RWPE2 (cell line): ENCODE measurements around the gene ATF7.
A peak's percentile ranks its signal among the peaks of the same experiment; 100 is the strongest.

Experiments
- ATAC-seq: fragments of 200-7000 bp; cut with Tn5 transposase; 3 replicates; pipeline ENCODE4 v1.9.1; 2021; ENCODE audit warnings: low read depth
- DNase-seq: peaks from one replicate; pipeline ENCODE4 v3.0.0-alpha.2; 2020; ENCODE audit warnings: low spot score
- H3K27ac ChIP-seq: fragments of 450-650 bp; 2 replicates; pipeline ENCODE4 v1.5.1; 2017; ENCODE audit warnings: mild to moderate bottlenecking; ENCODE audit not compliant: poor library complexity, severe bottlenecking
- H3K27me3 ChIP-seq: fragments of 250-450 bp; sonication (Bioruptor Pico); 2 replicates; pipeline ENCODE4 v1.5.1; 2021; ENCODE audit warnings: mild to moderate bottlenecking, moderate library complexity; ENCODE audit not compliant: insufficient read depth, poor library complexity, severe bottlenecking
- H3K36me3 ChIP-seq: fragments of 250-450 bp; sonication (Bioruptor Pico); 2 replicates; pipeline ENCODE4 v1.5.1; 2020; ENCODE audit warnings: low read depth, mild to moderate bottlenecking, moderate library complexity
- H3K4me1 ChIP-seq: fragments of 250-450 bp; sonication (Bioruptor Pico); 2 replicates; pipeline ENCODE4 v1.5.1; 2021; ENCODE audit warnings: mild to moderate bottlenecking, moderate library complexity; ENCODE audit not compliant: insufficient read depth, poor library complexity, severe bottlenecking
- H3K4me3 ChIP-seq: fragments of 250-450 bp; sonication (Bioruptor Pico); 2 replicates; pipeline ENCODE4 v1.5.1; 2021; ENCODE audit warnings: mild to moderate bottlenecking, moderate library complexity; ENCODE audit not compliant: severe bottlenecking
- H3K9me3 ChIP-seq: fragments of 250-450 bp; sonication (Bioruptor Pico); 2 replicates; pipeline ENCODE4 v1.5.1; 2021; ENCODE audit warnings: mild to moderate bottlenecking, moderate library complexity; ENCODE audit not compliant: severe bottlenecking
- TF ChIP-seq, protein P1 (sequence below): fragments of 450-650 bp; IDR thresholded peaks from one replicate; pipeline ENCODE4 v1.5.1; 2017; ENCODE audit warnings: mild to moderate bottlenecking, moderate library complexity; ENCODE audit not compliant: poor library complexity, severe bottlenecking

ATF7 gene

DNA sequence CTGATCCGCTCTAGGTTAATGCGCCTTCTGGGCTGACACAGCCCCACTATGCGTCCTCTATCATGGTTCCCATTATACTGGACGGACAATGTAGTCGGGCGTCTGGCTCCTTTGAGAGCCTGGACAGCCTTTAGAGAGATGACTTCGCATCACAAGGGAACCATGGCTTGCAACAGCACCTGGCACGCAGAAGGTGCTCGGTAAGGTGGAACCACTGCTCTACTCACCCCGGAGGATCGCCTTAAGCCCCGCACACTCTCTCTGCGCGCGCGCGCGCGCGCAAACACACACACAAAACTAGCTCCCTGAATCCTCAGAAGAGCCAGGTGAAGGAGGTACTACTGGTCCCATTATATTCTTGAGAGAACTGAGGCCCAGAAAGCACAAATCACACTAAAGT, 134.0 kb downstream of the ATF7 start:
- Histone ChIP-seq H3K36me3 (peaks cover 6% of the 10 kb centered on the region; the same call in 1 of the 2 replicates), H3K9me3 (no peaks in the 10 kb centered on the region), H3K27ac (peak overlapping the region; percentile 51), H3K4me3 (no peak overlapping the region), H3K4me1 (peaks cover 4% of the 10 kb centered on the region), H3K27me3 (no peaks in the 10 kb centered on the region)
- TF ChIP-seq, protein P1, sequence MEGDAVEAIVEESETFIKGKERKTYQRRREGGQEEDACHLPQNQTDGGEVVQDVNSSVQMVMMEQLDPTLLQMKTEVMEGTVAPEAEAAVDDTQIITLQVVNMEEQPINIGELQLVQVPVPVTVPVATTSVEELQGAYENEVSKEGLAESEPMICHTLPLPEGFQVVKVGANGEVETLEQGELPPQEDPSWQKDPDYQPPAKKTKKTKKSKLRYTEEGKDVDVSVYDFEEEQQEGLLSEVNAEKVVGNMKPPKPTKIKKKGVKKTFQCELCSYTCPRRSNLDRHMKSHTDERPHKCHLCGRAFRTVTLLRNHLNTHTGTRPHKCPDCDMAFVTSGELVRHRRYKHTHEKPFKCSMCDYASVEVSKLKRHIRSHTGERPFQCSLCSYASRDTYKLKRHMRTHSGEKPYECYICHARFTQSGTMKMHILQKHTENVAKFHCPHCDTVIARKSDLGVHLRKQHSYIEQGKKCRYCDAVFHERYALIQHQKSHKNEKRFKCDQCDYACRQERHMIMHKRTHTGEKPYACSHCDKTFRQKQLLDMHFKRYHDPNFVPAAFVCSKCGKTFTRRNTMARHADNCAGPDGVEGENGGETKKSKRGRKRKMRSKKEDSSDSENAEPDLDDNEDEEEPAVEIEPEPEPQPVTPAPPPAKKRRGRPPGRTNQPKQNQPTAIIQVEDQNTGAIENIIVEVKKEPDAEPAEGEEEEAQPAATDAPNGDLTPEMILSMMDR, result no peak
- no peak for ATAC-seq
- no peak for DNase-seq

DNA sequence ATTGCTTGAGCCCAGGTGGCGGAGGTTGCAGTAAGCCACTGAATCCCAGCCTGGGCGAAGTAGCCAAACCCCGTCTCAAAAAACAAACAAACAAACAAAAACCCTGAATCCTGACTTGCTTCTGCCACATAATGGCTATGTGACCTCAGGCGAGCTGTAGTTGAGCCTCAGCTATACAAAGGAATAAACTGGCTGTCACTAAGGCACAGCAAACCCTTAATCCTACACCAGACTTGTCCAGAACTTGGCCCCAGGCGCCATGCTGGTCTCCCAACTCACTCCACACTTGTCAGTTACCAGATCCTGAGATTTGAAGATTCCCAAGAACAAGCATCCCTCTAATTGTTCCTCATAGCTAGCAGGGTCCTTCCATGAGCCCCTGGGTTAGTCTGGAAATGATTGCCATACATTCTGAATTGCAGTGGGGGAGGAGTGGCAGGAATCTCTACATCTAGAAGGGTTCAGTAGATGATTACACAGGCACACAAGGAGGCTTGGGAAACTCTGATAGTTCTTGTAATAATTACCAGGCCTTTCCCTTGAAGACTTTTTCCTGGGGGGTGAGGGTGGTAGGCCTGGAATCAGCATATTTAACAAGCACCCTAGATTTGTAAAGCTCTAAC, 136.8 kb downstream of the ATF7 start:
- H3K4me3 ChIP-seq, result no peak overlapping the region
- H3K9me3 ChIP-seq, result no peaks in the 10 kb centered on the region
- peaks cover 28% of the 10 kb centered on the region for H3K36me3 ChIP-seq
- DNase-seq (no peak), ATAC-seq (no peak)
- TF ChIP-seq, protein P1, result no peak
- no peaks in the 10 kb centered on the region for H3K27me3 ChIP-seq
- H3K27ac ChIP-seq, result no peak overlapping the region
- peaks cover 4% of the 10 kb centered on the region for H3K4me1 ChIP-seq

DNA sequence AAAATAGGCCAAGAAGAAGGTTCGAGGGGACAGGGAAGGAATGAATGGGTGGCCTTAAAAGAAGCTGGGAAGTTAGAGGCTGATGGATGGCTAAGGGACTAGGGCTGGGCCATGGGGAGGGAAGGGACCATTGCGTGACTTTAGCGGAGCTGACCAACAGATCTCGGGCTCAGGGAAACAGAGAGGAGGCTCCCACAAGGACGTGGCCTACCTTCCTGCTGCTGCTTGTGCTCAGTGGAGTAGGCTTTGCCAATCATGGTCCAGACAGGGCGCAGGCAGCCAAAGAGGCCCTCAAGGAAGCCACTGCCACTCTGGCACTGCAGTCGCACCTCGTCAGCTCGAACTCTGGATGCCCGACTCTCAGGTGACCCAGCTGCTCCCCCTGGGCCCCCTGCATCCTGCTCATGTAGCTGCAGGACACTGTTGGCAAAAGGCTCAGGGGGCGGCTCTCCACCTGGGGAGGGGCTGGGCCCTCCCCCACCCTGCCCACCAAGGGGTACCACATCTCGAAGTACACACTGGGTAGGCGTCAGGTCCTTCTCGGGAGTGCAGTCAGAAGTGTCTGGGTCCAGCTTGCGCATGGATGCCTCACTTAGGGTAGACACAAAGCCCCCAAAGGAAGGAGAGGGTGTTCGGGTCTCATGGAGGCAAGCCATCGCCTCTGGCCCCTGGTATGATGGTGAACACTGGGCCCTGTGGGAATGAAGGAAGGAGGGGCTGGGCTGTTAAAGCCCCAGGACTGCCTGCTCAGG, 139.3 kb downstream of the ATF7 start:
- no peak overlapping the region for H3K4me3 ChIP-seq
- H3K9me3 ChIP-seq, result no peaks in the 10 kb centered on the region
- H3K27me3 ChIP-seq, result no peaks in the 10 kb centered on the region
- peaks cover 50% of the 10 kb centered on the region for H3K36me3 ChIP-seq
- ATAC-seq, result no peak
- no peak overlapping the region for H3K27ac ChIP-seq
- H3K4me1 ChIP-seq, result no peaks in the 10 kb centered on the region
- TF ChIP-seq, protein P1, result no peak
- DNase-seq, result no peak

DNA sequence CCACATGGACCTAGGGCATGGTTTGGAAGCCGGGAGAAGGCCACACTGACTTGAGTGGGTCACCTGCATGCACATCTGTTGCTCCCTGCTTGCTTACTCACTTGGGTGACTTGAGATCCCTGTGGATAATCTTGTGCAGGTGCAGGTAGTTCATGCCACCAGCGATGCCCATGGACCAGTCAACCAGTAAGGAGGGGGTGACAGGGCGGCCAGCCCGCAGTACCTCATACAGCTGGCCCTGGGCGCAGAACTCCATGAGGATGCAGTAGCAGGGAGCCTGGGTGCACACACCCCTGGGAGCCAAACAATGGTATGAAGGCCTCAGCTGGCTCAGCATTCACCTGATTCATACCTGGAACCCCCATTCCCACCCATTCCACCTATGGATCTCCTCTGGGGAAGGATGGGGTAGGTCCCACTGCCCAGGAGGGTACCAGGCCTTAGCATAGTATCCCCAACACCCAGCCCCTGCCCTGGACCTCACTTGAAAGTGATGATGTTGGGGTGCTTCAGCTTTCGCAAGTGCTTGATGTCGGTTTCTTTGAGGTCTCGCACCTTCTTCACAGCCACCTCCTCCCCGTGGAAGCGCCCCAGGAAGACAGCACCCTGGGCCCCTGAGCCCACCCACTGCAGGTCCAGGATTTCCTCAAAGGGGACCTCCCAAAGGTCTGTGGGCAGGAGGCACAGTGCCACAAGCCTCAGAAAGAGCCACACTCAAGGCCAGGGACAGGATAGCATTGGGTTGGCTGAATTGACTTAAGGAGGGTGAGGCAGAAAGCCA, 140.0 kb downstream of the ATF7 start:
- Histone ChIP-seq H3K4me3 (no peak overlapping the region), H3K27ac (no peak overlapping the region), H3K9me3 (no peaks in the 10 kb centered on the region), H3K27me3 (no peaks in the 10 kb centered on the region), H3K4me1 (no peaks in the 10 kb centered on the region), H3K36me3 (peaks cover 57% of the 10 kb centered on the region)
- TF ChIP-seq, protein P1, result no peak
- ATAC-seq, result no peak
- DNase-seq, result no peak
